ENCODE data around the gene SNTG2. TPM values are rescaled to one million over a fixed set of nuclear protein-coding genes. Genes with fewer than 3 reads are reported as not detected.
A peak's percentile ranks its signal among the peaks of the same experiment; 100 is the strongest.

Gene SNTG2
- total RNA-seq, 2 experiments from 2014 or later = 0.13 TPM; not detected in 1

- CTCF ChIA-PET = no interaction called here
- no peaks in the 10 kb centered on the region for H3K4me1 Mint-ChIP-seq
- POLR2A ChIA-PET = no interaction called here
- DNase-seq = no peak
- no peaks in the 10 kb centered on the region for H3K36me3 Mint-ChIP-seq (ENCODE audit: low read depth)
- no peaks in the 10 kb centered on the region for H3K9me3 Mint-ChIP-seq
- H3K27ac Mint-ChIP-seq = no peak overlapping the region
- no peaks in the 10 kb centered on the region for H3K27me3 Mint-ChIP-seq
- no peak overlapping the region for H3K4me3 Mint-ChIP-seq
These were observed 59.8 kb downstream of the SNTG2 start for GRCh38 chr2:1010415-1010930.

DNA sequence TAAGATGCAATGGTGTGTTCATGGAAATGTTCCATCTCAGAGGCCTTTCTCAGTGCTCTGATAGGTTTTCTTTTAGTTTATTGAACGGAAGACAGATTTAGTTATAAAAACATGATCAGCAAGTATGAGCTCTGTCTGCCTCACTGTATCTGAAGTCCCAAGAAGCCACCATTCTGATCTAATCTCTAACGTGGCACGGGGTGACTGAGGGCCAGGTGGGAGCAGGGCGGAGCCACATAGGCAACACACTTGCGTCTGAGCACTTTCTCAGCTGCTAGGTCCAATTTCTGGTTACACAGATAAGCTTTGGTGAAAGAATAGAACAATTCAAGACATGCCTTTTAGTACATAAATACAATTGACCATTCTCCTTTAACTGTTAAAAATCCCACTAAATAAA is 60.4 kb downstream of the SNTG2 start:
- no peak for DNase-seq
- Mint-ChIP-seq H3K4me1 (no peaks in the 10 kb centered on the region), H3K4me3 (no peak overlapping the region), H3K27me3 (no peaks in the 10 kb centered on the region), H3K9me3 (no peaks in the 10 kb centered on the region), H3K36me3 (ENCODE audit: low read depth) (no peaks in the 10 kb centered on the region), H3K27ac (no peak overlapping the region)
- ChIA-PET CTCF (no interaction called here), POLR2A (no interaction called here)

GRCh38 chr2:1011985-1012384 is 61.3 kb downstream of the SNTG2 start:
- no peaks in the 10 kb centered on the region for H3K4me1 Mint-ChIP-seq
- no peaks in the 10 kb centered on the region for H3K27me3 Mint-ChIP-seq
- ChIA-PET POLR2A (no interaction called here), CTCF (no interaction called here)
- no peak overlapping the region for H3K4me3 Mint-ChIP-seq
- no peaks in the 10 kb centered on the region for H3K9me3 Mint-ChIP-seq
- no peak for DNase-seq
- no peaks in the 10 kb centered on the region for H3K36me3 Mint-ChIP-seq (ENCODE audit: low read depth)
- H3K27ac Mint-ChIP-seq = no peak overlapping the region

GRCh38 chr2:1014802-1015201 is 64.2 kb downstream of the SNTG2 start:
- no peak overlapping the region for H3K27ac Mint-ChIP-seq
- H3K27me3 Mint-ChIP-seq = no peaks in the 10 kb centered on the region
- H3K36me3 Mint-ChIP-seq (ENCODE audit: low read depth) = no peaks in the 10 kb centered on the region
- H3K4me3 Mint-ChIP-seq = no peak overlapping the region
- ChIA-PET CTCF (no interaction called here), POLR2A (no interaction called here)
- no peaks in the 10 kb centered on the region for H3K4me1 Mint-ChIP-seq
- H3K9me3 Mint-ChIP-seq = no peaks in the 10 kb centered on the region
- DNase-seq = no peak

DNA sequence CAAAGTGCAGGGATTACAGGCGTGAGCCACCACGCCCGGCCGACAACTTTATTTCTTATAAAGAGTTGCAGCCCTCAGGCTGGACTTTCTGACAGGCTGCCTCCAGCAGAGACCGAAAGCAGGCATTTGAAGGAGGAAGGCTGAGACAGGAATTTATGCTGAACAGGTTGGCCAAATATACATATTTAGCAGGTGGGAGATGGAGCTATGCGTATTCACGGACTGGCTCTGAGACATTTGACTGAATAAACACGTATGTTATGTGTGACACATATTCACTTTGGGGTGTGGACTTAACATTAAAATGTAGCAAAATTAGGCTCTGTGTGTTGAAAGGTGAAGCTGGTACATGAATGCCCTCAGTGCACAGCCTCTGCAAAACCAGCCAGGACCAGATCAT is 65.9 kb downstream of the SNTG2 start:
- Mint-ChIP-seq H3K27ac (no peak overlapping the region), H3K27me3 (no peaks in the 10 kb centered on the region), H3K36me3 (ENCODE audit: low read depth) (no peaks in the 10 kb centered on the region), H3K4me1 (no peaks in the 10 kb centered on the region), H3K4me3 (no peak overlapping the region), H3K9me3 (no peaks in the 10 kb centered on the region)
- CTCF ChIA-PET = no interaction called here
- no peak for DNase-seq
- POLR2A ChIA-PET = no interaction called here

DNA sequence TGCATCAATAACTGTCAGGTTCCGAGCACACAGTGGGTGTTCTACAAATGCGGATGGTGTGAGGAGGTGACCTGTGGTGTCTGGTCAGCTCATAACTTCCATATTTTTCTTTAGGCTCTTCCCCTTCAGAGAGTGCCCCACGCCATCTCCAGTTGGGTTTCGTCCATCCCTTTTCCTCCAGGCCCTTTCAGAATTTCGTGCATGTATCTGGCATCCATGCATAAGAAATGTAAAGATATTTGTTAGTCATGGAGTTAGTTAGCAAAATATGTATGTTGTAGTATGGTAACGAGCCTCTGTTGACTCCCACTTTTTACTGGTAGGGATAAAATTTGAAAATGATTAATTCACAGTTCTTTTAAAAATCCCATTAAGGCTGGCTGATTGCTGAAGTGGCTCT is 67.2 kb downstream of the SNTG2 start:
- H3K4me3 Mint-ChIP-seq = no peak overlapping the region
- POLR2A ChIA-PET = no interaction called here
- H3K27ac Mint-ChIP-seq = no peak overlapping the region
- no peaks in the 10 kb centered on the region for H3K36me3 Mint-ChIP-seq (ENCODE audit: low read depth)
- CTCF ChIA-PET = no interaction called here
- no peaks in the 10 kb centered on the region for H3K4me1 Mint-ChIP-seq
- H3K27me3 Mint-ChIP-seq = no peaks in the 10 kb centered on the region
- H3K9me3 Mint-ChIP-seq = no peaks in the 10 kb centered on the region
- DNase-seq = no peak

- no peaks in the 10 kb centered on the region for H3K9me3 Mint-ChIP-seq
- no peaks in the 10 kb centered on the region for H3K36me3 Mint-ChIP-seq (ENCODE audit: low read depth)
- no peak overlapping the region for H3K27ac Mint-ChIP-seq
- H3K4me3 Mint-ChIP-seq = no peak overlapping the region
- no peak for DNase-seq
- no peaks in the 10 kb centered on the region for H3K4me1 Mint-ChIP-seq
- H3K27me3 Mint-ChIP-seq = no peaks in the 10 kb centered on the region
- CTCF ChIA-PET = no interaction called here
- POLR2A ChIA-PET = no interaction called here
These were observed 69.6 kb downstream of the SNTG2 start for GRCh38 chr2:1020206-1020605.

DNA sequence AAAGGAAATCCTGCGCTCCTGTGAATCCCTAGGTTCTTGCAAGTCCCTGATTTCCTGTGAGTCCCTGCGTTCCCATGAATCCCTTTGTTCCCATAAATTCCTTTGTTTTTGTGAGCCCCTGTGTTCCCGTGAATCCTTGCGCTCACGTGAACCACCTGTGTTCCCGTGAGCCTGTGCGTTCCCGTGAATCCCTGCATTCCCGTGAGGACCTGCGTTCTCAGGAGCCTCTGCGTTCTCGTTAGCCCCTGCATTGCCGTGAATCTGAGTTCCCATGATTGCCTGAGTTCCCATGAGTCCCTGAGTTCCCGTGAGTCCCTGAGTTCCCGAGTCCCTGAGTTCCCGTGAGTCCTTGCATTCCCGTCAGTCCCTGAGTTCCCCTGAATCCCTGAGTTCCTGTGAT is 71.5 kb downstream of the SNTG2 start:
- H3K9me3 Mint-ChIP-seq = no peaks in the 10 kb centered on the region
- DNase-seq = no peak
- H3K4me1 Mint-ChIP-seq = no peaks in the 10 kb centered on the region
- H3K36me3 Mint-ChIP-seq (ENCODE audit: low read depth) = no peaks in the 10 kb centered on the region
- H3K27me3 Mint-ChIP-seq = no peaks in the 10 kb centered on the region
- ChIA-PET POLR2A (no interaction called here), CTCF (no interaction called here)
- H3K4me3 Mint-ChIP-seq = no peak overlapping the region
- no peak overlapping the region for H3K27ac Mint-ChIP-seq

DNA sequence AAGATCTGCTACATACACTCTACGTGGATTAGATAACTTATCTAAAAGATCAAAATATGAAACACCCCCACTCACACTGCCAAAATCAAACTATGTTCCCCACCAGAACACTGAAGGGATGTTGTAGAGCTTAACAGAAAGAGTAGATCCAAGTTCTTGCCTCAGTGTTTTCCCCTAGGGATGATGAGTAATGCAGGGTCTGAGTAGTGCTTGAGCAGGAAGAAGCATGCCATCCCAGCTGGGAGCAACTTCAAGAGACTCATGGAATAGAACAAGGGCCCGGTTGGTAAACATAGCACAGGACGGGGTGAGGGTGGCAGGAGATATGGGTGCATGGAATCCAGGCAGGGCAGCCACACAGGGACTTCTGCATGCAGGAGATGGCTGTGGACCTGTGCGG is 74.3 kb downstream of the SNTG2 start:
- H3K27ac Mint-ChIP-seq = no peak overlapping the region
- H3K4me1 Mint-ChIP-seq = no peaks in the 10 kb centered on the region
- H3K27me3 Mint-ChIP-seq = no peaks in the 10 kb centered on the region
- CTCF ChIA-PET = no interaction called here
- no peaks in the 10 kb centered on the region for H3K36me3 Mint-ChIP-seq (ENCODE audit: low read depth)
- POLR2A ChIA-PET = no interaction called here
- no peak for DNase-seq
- H3K4me3 Mint-ChIP-seq = no peak overlapping the region
- H3K9me3 Mint-ChIP-seq = no peaks in the 10 kb centered on the region

GRCh38 chr2:1026141-1026540 is 75.5 kb downstream of the SNTG2 start:
- no peaks in the 10 kb centered on the region for H3K4me1 Mint-ChIP-seq
- H3K4me3 Mint-ChIP-seq = no peak overlapping the region

GRCh38 chr2:1028831-1029230 is 78.2 kb downstream of the SNTG2 start:
- no peak overlapping the region for H3K4me3 Mint-ChIP-seq
- peaks cover 10% of the 10 kb centered on the region for H3K4me1 Mint-ChIP-seq
- CTCF ChIA-PET = no interaction called here
- DNase-seq = no peak
- H3K27me3 Mint-ChIP-seq = no peaks in the 10 kb centered on the region
- H3K9me3 Mint-ChIP-seq = peaks cover 2% of the 10 kb centered on the region
- H3K36me3 Mint-ChIP-seq (ENCODE audit: low read depth) = no peaks in the 10 kb centered on the region
- POLR2A ChIA-PET = no interaction called here
- no peak overlapping the region for H3K27ac Mint-ChIP-seq

More at GRCh38 chr2:1026141-1026540, 75.5 kb downstream of the SNTG2 start:
- Mint-ChIP-seq H3K36me3 (ENCODE audit: low read depth) (no peaks in the 10 kb centered on the region), H3K27me3 (no peaks in the 10 kb centered on the region), H3K9me3 (no peaks in the 10 kb centered on the region), H3K27ac (no peak overlapping the region)
- POLR2A ChIA-PET = no interaction called here
- DNase-seq = no peak
- CTCF ChIA-PET = no interaction called here

GRCh38 chr2:1032030-1032429 is 81.4 kb downstream of the SNTG2 start:
- H3K4me1 Mint-ChIP-seq = peaks cover 10% of the 10 kb centered on the region
- H3K27me3 Mint-ChIP-seq = no peaks in the 10 kb centered on the region
- ChIA-PET POLR2A (no interaction called here), CTCF (no interaction called here)
- H3K27ac Mint-ChIP-seq = peak overlapping the region; percentile 51
- H3K9me3 Mint-ChIP-seq = peaks cover 5% of the 10 kb centered on the region
- peak overlapping the region; percentile 76 for H3K4me3 Mint-ChIP-seq
- DNase-seq = peak; percentile 30
- no peaks in the 10 kb centered on the region for H3K36me3 Mint-ChIP-seq (ENCODE audit: low read depth)

GRCh38 chr2:1033069-1033468 is 82.4 kb downstream of the SNTG2 start:
- Mint-ChIP-seq H3K4me3 (no peak overlapping the region), H3K27ac (no peak overlapping the region), H3K27me3 (no peaks in the 10 kb centered on the region), H3K4me1 (peaks cover 10% of the 10 kb centered on the region), H3K9me3 (peaks cover 5% of the 10 kb centered on the region), H3K36me3 (ENCODE audit: low read depth) (no peaks in the 10 kb centered on the region)
- ChIA-PET POLR2A (no interaction called here), CTCF (no interaction called here)
- no peak for DNase-seq

GRCh38 chr2:1037066-1037465 is 86.4 kb downstream of the SNTG2 start:
- Mint-ChIP-seq H3K36me3 (ENCODE audit: low read depth) (no peaks in the 10 kb centered on the region), H3K4me1 (peaks cover 6% of the 10 kb centered on the region), H3K27ac (no peak overlapping the region), H3K4me3 (no peak overlapping the region), H3K27me3 (no peaks in the 10 kb centered on the region), H3K9me3 (peaks cover 5% of the 10 kb centered on the region)
- DNase-seq = no peak
- POLR2A ChIA-PET = no interaction called here
- CTCF ChIA-PET = no interaction called here

- H3K4me3 Mint-ChIP-seq = no peak overlapping the region
- no peaks in the 10 kb centered on the region for H3K4me1 Mint-ChIP-seq
- ChIA-PET POLR2A (no interaction called here), CTCF (no interaction called here)
- H3K27me3 Mint-ChIP-seq = no peaks in the 10 kb centered on the region
- H3K9me3 Mint-ChIP-seq = peaks cover 7% of the 10 kb centered on the region
- DNase-seq = no peak
- H3K27ac Mint-ChIP-seq = no peak overlapping the region
- no peaks in the 10 kb centered on the region for H3K36me3 Mint-ChIP-seq (ENCODE audit: low read depth)
These were observed 88.9 kb downstream of the SNTG2 start for GRCh38 chr2:1039549-1039948.
